ENCODE results near the gene NFE2L3.

GRCh38 chr7:26212921-26213718, 61.1 kb downstream of the NFE2L3 start:
- TF ChIP-seq, protein P1, sequence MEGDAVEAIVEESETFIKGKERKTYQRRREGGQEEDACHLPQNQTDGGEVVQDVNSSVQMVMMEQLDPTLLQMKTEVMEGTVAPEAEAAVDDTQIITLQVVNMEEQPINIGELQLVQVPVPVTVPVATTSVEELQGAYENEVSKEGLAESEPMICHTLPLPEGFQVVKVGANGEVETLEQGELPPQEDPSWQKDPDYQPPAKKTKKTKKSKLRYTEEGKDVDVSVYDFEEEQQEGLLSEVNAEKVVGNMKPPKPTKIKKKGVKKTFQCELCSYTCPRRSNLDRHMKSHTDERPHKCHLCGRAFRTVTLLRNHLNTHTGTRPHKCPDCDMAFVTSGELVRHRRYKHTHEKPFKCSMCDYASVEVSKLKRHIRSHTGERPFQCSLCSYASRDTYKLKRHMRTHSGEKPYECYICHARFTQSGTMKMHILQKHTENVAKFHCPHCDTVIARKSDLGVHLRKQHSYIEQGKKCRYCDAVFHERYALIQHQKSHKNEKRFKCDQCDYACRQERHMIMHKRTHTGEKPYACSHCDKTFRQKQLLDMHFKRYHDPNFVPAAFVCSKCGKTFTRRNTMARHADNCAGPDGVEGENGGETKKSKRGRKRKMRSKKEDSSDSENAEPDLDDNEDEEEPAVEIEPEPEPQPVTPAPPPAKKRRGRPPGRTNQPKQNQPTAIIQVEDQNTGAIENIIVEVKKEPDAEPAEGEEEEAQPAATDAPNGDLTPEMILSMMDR (IDR thresholded peaks at IDR 0.05) = no peak
- TF ChIP-seq POLR2A (IDR thresholded peaks at IDR 0.05) = no peak
- TF ChIP-seq POLR2AphosphoS5 (IDR thresholded peaks at IDR 0.05) = no peak

Measured in breast epithelium (tissue), 3 donors.